Activated T-helper 1 cell treated with anti-CD3 and anti-CD28 coated beads, Interleukin-2, amount 50 U/mL, for 16 hours (primary cell): Measurements from ENCODE around the gene NR2F6.
"Not testable (repeated sequence)": the region's sequence is repeated elsewhere in the genome, so short reads cannot be mapped to it uniquely, and the experiment has no call there.

Source experiments
- DNase-seq, 2 donors: peaks; one replicate each; pipeline ENCODE4 v3.0.0-alpha.2; 2020; ENCODE audit warnings: low read depth in 1 of 2, low spot score in 1 of 2

The NR2F6 gene

DNA sequence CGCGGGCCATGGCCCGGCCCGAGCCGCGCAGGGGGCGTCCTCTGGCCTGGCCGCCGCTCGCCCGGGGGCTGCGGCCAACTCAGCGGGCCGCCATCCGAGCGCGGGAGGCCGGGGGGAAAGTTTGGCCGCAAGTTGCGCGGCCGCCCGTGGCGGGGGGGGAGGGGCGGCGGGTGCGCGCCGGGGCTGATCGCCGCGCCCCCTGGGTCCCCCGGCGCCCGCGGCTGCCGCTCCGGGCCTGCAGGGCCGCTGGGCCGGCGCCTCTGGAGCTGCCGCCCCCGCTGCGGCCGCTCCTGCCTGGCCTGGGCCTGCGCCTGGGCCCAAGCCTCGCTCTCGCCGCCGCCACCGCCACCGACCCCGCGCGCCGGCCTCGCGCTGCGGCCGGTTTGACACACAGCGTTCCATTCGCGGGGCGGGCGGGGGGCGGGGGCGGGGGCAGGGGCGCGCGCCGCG lies at the start of gene NR2F6:
Gene NR2F6, minus strand, starts transcription at position 385 of the 450 bp plus-strand sequence. CDS start 699 bp downstream, outside the sequence.
- DNase-seq: no peak

DNA sequence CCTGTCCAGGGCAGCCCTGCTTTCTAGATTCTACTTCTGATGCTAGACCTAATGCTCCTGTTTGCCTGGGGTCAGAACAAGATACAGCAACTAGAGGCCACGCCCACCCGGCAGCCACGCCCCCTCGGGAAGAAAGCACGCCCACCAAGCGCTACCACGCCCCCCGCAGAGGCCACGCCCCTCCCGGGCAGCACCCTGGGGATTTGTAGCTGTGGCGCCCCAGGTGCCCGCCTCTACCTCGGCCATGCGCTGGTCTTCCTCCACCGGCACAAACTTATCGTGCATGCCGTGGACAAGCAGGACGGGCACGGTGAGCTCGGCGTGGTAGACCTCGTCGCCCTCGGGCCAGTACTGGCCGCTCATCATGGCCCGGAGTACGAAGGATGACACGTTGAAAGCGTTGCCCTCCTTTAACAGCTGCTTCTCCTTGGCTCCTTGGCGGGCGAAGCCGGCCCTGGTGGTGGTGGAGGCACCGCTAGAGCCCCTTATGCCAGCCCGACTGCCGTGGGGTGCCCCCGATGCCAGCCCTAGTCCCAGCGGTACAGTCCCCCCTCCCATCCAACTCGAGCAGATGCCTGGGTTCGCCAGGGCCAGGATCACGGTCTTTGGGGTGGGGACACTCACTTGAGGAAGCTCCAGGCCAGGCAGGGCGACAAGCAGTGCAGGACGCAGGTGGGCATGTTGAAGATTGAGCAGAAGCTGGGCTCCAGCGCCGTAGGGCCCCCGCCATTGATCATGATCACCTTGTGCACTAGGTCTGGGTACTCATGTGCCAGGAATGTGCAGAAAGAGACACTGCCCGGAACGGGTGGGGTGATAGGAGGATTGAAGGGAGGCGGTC lies 48.6 kb upstream of the NR2F6 start:
- DNase-seq: peak in 1 of 2 donors; percentile 28

DNA sequence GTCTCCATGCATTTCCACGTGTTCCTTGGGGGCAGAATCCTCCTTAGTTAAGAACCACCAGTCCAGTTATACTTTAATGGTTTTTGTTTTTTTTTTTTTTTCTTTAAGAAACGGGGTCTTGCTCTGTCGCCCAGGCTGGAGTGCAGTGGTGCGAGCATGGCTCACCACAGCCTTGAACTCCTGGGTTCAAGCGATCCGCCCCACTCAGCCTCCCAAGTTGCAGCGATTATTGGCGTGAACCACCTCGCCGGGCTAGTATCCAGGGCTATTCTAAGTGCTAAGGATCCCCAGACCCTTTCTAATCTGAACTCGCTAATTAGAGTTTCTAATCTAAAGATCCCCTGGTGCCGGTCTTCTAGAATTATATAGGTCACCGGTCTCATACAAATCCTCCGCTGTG lies 47.9 kb upstream of the NR2F6 start:
- no peak for DNase-seq

DNA sequence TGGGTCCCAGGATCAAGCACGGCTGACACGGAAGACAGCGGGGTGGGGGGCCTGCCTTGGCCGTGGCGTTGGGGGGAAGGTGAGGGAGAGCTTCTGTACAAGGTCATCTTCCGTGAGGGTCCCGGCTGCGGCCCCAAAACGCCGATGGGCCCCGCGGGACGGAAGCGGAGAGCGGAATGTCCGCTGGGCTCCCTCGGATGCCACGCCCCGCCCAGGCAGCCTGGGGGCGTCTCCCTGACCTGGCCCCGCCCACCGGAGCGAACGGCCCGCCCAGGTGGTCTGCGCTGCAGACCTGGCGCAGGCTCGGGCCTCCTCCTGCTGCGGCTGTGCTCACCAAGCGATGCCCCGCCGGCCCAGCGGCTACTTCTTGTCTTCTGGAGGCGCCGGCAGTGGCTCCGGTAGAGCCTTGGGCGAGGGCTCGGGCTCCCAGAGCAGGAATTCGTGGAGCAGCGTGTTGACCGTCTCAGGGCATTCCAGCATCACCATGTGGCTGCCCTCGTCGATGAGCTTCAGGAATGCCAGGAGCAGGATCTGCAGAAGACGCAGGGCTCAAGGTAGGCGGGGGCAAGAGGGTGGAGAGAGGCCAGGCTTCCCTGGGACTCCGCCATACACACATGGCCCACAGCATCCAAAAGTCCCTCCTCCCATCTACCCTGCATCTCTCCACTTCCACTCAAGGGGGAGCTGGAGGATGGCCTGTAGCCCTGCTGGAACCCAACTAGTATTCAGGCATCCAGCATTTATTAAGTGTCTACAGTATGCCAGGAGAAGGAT lies 46.8 kb upstream of the NR2F6 start:
- peak; percentile 51 to 66 for DNase-seq

DNA sequence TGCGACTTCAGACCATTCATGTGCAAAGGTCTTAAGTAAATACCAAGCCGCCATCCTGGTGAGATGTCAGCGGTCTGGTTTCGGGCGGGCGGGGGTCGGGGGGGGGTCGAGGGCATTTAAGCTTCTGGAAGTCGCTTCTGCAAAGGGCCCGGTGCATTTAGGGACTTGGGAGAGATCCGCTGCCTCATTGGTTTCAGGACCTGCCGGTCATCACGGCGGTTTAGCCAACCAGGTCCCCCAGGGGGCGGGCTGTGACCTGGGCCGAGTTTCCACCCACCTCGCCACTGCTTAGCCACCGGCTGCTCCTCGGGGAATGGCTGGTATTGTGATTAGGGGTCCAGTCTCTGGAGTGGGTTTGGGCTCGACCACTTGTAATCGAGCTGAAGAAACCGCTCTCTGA lies 43.8 kb upstream of the NR2F6 start:
- no peak for DNase-seq

DNA sequence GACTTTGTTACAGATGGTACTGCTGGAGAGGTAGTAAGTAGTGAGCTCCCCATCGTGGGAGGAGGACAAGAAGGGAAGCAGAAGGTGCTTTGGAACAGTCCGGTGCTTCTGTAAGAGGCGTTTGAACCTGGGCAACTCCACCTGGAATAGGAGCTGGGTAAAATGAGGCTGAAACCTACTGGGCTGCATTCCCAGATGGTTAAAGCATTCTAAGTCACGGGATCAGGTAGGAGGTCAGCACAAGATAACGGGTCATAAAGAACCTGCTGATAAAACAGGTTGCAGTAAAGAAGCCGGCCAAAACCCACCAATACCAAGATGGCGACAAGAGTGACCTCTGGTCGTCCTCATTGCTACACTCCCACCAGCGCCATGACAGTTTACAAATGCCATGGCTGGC lies 41.0 kb upstream of the NR2F6 start:
- no peak for DNase-seq

DNA sequence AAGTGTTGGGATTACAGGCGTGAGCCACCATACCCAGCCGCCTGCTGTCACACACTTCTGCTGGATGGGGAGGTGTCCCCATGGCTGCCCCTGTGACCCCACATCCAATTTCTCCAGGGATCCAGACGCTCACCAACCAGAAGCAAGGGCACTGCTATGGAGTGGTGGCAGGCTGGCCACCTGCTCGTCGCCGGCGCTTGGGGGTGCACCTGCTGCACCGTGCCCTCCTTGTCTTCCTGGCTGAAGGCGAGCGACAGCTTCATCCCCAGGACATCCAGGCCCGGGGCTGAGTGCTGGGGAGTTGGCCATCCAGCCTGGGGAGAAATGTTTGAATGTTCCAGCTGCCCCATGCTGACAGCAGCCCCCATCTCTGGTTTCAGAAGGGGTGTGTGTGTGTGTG lies 40.5 kb upstream of the NR2F6 start:
- DNase-seq: no peak

DNA sequence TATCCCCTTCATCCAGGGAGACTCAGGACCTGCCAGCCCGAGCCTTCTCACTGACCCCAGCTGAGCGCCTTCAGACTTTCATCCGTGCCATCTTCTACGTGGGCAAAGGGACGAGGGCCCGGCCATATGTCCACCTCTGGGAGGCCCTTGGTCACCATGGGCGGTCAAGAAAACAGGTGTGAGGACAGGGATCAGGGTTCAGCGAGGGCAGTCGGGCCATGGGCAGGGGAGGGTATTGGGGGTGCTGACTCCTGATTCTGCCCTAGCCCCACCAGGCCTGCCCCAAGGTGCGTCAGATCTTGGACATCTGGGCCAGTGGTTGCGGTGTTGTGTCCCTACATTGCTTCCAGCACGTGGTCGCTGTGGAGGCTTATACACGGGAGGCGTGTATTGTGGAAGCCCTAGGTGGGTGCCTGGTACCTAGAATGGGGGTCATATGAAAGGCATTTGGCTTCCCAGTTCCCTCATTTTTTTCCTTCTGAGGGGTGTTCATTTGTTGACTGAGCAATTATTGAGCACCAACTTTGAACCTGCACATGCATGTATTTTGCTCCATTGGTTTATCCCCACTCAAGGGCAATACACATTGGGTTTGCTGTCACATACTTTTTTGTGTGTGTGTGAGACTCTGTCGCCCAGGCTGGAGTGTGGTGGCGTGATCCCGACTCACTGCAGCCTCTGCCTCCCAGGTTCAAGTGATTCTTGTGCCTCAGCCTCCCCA lies 39.9 kb upstream of the NR2F6 start:
- no peak for DNase-seq

DNA sequence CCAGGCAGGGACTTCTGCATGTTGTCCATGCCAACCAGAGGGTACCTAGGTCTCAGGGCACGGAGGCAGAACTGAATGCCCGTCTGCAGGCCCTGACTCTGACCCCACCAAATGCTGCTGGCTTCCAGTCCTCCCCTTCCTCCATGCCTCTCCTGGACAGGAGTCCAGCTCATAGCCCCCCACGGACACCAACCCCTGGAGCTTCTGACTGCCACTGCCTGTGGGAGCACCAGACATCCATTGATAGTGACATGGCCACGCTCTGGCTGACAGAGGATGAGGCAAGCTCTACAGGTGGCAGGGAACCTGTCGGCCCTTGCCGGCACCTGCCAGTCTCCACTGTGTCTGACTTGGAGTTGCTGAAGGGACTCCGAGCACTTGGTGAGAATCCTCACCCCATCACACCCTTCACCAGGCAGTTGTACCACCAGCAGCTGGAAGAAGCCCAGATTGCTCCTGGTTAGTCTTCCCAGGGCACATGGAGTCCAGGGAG lies 37.8 kb upstream of the NR2F6 start:
- DNase-seq: no peak

DNA sequence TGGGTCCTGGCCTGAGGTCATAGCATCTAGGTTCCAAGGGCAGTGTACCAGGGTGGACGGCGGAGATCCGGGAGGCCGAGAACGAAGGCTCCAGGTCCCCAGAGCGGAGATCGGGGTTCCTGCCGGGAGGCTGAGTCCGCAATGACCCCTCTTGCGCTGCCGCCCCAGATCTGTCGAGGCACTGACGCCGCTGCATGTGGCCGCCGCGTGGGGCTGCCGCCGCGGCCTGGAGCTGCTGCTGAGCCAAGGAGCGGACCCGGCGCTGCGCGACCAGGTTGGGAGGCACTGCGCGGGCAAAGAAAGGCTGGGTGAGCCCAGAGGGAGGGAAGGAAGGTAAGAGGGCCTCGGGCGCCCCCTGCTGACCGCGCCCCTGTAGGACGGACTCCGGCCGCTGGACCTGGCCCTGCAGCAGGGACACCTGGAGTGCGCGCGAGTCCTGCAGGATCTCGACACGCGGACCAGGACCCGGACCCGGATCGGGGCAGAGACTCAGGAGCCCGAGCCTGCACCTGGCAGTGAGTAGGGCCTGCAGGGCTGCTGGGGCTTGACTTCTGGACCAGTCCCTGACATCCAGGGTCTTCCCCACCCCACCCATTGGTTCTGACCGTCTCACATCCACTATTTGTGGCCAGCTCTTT lies 36.9 kb upstream of the NR2F6 start:
- DNase-seq: peak; percentile 69 to 71

DNA sequence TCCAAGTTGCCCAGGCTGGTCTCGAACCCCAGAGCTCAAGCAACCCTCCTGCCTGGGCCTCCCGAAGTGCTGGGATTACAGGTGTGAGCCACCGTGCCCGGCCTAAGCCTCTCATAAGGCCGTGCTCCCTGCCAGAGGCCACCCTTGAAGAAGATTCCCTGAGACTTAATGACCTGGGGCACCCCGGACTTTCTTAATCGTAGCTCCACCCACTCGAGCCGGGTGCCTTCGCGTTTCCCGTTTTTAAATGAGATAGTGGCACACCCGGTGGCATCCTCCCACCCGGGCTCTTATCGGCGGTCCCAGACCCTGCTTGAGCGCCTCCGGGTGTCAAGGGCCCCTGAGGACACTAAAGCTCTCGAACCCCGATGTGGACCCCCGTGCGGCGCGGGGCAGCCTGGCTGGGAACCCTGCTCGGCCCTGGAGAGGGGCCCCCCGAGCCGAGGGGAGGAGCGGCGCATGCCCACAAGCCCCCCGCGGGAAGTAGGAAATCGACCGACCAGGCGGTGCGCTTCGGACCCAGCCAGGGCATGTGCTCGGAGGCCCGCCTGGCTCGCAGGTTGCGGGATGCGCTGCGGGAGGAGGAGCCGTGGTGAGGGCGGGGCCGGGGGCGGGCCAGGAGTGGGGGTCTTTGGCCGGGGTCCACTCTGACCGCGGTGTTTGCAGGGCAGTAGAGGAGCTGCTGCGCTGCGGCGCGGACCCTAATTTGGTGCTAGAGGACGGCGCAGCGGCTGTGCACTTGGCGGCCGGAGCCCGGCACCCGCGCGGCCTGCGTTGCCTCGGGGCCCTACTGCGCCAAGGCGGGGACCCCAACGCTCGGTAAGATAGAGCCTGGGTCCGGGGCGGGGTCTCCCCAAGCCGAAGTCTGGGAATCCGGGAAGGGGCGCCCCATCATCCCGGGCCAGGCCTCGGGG lies 35.9 kb upstream of the NR2F6 start, which contains the start of gene ANKLE1:
Gene ANKLE1, plus strand, starts transcription at position 511 of the 914 bp plus-strand sequence. Its CDS starts 20 bp downstream, at position 531.
- no peak for DNase-seq

DNA sequence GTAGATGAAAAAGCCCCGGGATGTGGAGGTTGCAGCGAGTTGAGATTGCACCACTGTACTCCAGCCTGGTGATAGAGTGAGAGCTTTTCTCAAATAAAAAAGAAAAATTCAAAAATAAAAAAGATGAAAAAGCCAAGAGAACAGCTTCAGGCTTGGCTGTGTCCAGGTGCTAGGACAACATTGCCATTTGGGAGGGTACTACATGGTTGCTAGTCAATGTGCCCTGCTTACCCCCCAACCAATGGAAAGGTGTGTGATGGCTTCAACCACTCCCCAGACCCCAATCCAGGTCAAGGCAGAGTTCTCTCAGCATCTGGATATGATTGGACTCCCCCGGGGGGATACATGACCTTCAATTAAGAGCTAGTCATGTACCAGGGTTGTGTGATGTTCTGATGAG lies 33.7 kb upstream of the NR2F6 start:
- DNase-seq: no peak

DNA sequence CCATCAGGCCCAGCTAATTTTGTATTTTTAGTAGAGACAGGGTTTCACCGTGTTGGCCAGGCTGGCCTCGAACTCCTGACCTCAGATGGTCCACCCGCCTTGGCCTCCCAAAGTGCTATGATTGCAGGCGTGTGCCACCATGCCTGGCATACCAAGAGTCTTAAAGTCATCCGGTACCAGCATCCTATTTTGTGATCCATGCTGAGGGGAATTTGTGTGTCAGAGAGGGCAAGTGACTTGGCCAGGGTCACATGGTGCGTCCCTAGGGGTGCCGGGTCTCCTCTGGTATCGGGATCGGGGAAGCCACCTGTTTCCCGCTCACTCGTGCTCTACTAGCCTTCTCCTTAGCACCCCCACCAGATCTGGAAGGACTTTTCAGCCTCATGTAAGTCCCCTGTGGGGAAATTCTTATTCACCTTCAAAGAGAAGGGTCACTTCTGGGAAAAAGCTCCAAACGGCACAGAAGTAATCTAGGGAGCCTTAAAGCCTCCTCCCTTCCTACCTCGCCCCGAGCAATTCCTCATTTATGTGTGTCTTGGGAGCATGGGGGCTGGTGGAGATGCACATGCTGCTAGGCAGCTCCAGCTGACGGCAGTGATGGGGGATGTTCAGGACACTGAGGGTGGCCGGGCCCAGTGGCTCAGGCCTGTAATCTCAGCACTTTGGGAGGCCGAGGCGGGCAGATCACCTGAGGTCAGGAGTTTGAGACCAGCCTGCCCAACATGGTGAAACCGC lies 29.9 kb upstream of the NR2F6 start:
- no peak for DNase-seq

DNA sequence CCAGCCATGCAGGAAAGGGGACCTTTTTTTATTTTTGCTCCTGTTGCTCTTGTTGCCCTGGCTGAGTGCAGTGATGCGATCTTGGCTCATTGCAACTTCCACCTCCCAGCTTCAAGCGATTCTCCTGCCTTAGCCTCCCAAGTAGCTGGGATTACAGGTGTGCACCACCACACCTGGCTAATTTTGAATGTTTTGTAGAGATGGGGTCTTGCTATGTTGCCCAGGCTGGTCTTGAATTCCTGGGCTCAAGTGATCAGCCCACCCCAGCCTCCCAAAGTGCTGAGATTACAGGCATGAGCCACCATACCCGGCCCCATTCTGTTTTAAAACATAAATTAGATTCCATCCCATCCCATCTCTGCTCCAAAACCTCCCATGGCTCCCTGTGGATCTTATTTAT lies 29.2 kb upstream of the NR2F6 start:
- DNase-seq: not testable (repeated sequence)

DNA sequence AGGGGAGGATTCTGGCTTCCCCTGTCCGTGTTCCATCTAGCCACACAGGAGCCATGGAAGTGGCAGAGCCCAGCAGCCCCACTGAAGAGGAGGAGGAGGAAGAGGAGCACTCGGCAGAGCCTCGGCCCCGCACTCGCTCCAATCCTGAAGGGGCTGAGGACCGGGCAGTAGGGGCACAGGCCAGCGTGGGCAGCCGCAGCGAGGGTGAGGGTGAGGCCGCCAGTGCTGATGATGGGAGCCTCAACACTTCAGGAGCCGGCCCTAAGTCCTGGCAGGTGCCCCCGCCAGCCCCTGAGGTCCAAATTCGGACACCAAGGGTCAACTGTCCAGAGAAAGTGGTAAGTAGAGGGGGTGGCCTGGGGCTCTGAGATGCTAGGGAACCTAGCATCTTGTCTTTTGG lies 23.0 kb upstream of the NR2F6 start:
- DNase-seq: no peak

DNA sequence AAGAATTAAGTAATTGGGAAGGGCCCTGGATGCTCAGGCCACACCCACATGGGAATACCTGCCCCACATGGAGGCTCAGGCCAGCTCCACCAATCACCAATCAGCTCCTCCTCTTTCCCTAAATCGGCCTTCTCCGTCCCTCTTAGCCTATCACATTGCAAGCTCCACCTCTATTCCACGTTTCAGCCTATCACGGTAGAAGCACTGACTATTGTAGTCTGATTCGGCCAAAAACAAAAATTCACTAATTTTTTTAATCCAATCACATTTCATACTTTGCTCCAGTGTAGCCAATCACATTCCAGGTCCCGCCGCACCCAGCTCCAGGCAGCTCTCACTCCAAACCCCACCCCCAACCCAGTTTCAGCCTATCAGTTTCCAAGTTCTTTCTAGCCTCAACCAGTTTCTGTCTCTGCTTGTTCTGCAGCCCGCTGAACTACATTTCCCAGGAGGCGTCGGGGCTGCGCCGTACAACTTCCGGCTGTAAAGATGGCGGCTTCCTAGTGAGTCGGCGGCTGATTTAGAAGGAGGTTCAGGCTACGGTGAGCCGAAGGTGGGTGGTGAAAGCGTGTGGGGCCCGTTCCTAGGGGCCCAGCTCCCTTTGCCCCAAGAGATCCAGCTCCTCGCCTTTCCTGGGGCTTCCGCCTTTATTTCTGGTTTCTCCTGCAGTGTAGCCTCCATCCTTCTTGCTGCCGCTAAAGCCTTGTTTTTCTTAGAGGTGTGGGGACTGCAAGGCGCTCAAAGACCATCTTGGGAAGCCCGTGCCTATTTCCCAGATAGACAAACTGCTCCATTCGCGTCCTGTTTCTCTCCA lies 21.5 kb upstream of the NR2F6 start, which contains the start of gene BABAM1:
Gene BABAM1, plus strand, starts transcription at position 469 of the 814 bp plus-strand sequence. CDS start 1,364 bp downstream, outside the sequence.
- peak; percentile 81 to 91 for DNase-seq

DNA sequence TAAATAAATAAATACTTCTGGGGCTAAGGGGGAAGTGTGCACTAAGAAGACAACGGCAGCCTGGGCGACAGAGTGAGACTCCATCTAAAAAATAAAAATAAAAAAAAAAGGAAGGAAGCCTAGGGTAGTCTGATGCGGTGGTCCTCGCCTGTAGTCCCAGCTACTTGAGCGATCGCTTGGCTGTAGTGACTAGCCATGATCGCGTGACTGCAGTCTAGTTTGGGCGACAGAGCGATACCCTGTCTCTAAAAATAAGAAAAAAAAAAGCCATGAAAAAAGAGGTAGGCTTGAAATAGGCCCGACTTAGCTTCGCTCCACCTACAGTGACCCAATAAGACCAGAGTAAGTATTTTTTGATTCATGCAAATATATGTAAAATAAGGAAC lies 20.9 kb upstream of the NR2F6 start:
- no peak for DNase-seq

DNA sequence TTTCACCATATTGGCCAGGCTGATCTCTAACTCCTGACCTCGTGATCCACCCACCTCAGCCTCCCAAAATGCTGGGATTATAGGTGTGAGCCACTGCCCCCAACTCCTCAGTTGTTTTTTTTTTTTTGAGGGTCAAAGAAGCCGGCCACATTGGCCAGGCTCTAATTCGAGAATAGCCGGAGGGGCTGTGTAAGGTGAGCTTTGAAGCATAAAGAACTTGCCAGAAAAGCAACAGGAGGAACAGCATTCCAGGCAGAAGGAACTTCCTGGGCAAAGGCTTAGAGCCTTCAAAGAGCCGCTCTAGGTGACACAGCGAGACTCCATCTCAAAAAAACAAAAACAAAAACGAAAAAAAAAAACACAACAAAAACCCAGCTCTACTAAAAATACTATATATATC lies 20.3 kb upstream of the NR2F6 start:
- DNase-seq: no peak
